Activated CD4-positive, CD25-positive, alpha-beta regulatory T cell treated with anti-CD3 and anti-CD28 coated beads, Interleukin-2, amount 50 U/mL, for 24 hours (primary cell): ENCODE data around the gene OR51A7.

Source experiments
- ATAC-seq, 2 donors: fragments of 150-1000 bp; cut with Tn5 transposase; one replicate each; pipeline ENCODE4 v1.10.0; 2021; ENCODE audit warnings: mild to moderate bottlenecking in 1 of 2, moderate library complexity in 1 of 2

The OR51A7 gene

GRCh38 chr11:4957396-4957795 is 53.8 kb downstream of the OR51A7 start:
- ATAC-seq: no peak
